ENCODE data around the gene TRIM15. TPM values are rescaled to one million over a fixed set of nuclear protein-coding genes. Genes with fewer than 3 reads are reported as not detected.

The TRIM15 gene
- total RNA-seq, 3 donors from 2014 or later (not counting 1 experiment from before 2014, with no cell fraction given) = not detected

GRCh38 chr6:30172681-30173080 is 9.3 kb downstream of the TRIM15 start:
- H3K27ac Mint-ChIP-seq = no peak overlapping the region
- no peak for ATAC-seq
- peaks cover 44 to 78% of the 10 kb centered on the region in 2 donors for H3K27me3 Mint-ChIP-seq (ENCODE audit: low read depth in 2 of 2)
- intact Hi-C loops (cut with micrococcal nuclease) = no loop called here
- 93% methylated on average over 4 of the region's 4 CpGs for WGBS (ENCODE audit: insufficient coverage)
- no peaks in the 10 kb centered on the region for H3K9me3 Mint-ChIP-seq
- Histone ChIP-seq H3K4me3 (ENCODE audit: low read length) (no peak overlapping the region), H3K4me1 (ENCODE audit: control insufficient read depth, insufficient read depth, low read length) (peaks cover 11% of the 10 kb centered on the region), H3K9me3 (ENCODE audit: control insufficient read depth, insufficient read depth, low read length) (no peaks in the 10 kb centered on the region), H3K36me3 (ENCODE audit: control insufficient read depth, insufficient read depth, low read length) (no peaks in the 10 kb centered on the region), H3K27me3 (ENCODE audit: control insufficient read depth, insufficient read depth, low read length) (peaks cover 28% of the 10 kb centered on the region), H3K27ac (ENCODE audit: low read length) (no peak overlapping the region)
- no peak for TF ChIP-seq CTCF (IDR thresholded peaks at IDR 0.05)
- peaks cover 0 to 6% of the 10 kb centered on the region in 2 donors for H3K4me1 Mint-ChIP-seq
- no peak overlapping the region for H3K4me3 Mint-ChIP-seq
- no peak for DNase-seq
- H3K36me3 Mint-ChIP-seq = no peaks in the 10 kb centered on the region

- ATAC-seq (no peak), DNase-seq (no peak)
- Histone ChIP-seq H3K27me3 (ENCODE audit: control insufficient read depth, insufficient read depth, low read length) (peaks cover 27% of the 10 kb centered on the region), H3K4me1 (ENCODE audit: control insufficient read depth, insufficient read depth, low read length) (peaks cover 11% of the 10 kb centered on the region), H3K27ac (ENCODE audit: low read length) (no peak overlapping the region), H3K4me3 (ENCODE audit: low read length) (no peak overlapping the region), H3K9me3 (ENCODE audit: control insufficient read depth, insufficient read depth, low read length) (no peaks in the 10 kb centered on the region), H3K36me3 (ENCODE audit: control insufficient read depth, insufficient read depth, low read length) (no peaks in the 10 kb centered on the region)
- no peak overlapping the region for H3K27ac Mint-ChIP-seq
- H3K36me3 Mint-ChIP-seq = peaks cover 11% of the 10 kb centered on the region
- peaks cover 0 to 6% of the 10 kb centered on the region in 2 donors for H3K4me1 Mint-ChIP-seq
- peaks cover 40 to 68% of the 10 kb centered on the region in 2 donors for H3K27me3 Mint-ChIP-seq (ENCODE audit: low read depth in 2 of 2)
- no peak for TF ChIP-seq CTCF (IDR thresholded peaks at IDR 0.05)
- WGBS (ENCODE audit: insufficient coverage) = 100% methylated on average over 1 of the region's 2 CpGs
- no peak overlapping the region for H3K4me3 Mint-ChIP-seq
- intact Hi-C loops (cut with micrococcal nuclease) = no loop called here
- peaks cover 2% of the 10 kb centered on the region in 2 donors for H3K9me3 Mint-ChIP-seq
These were observed 12.4 kb downstream of the TRIM15 start for GRCh38 chr6:30175765-30176164.

GRCh38 chr6:30178837-30179236 is 15.5 kb downstream of the TRIM15 start:
- H3K27me3 ChIP-seq (ENCODE audit: control insufficient read depth, insufficient read depth, low read length) = peaks cover 12% of the 10 kb centered on the region
- H3K27ac Mint-ChIP-seq = no peak overlapping the region
- ATAC-seq = no peak

More at GRCh38 chr6:30178837-30179236, 15.5 kb downstream of the TRIM15 start:
- H3K36me3 Mint-ChIP-seq = peaks cover 11% of the 10 kb centered on the region
- intact Hi-C loops (cut with micrococcal nuclease) = no loop called here
- H3K4me3 ChIP-seq (ENCODE audit: low read length) = no peak overlapping the region
- TF ChIP-seq CTCF (IDR thresholded peaks at IDR 0.05) = no peak
- H3K4me1 Mint-ChIP-seq = no peaks in the 10 kb centered on the region
- peaks cover 2% of the 10 kb centered on the region in 2 donors for H3K9me3 Mint-ChIP-seq
- DNase-seq = no peak
- H3K9me3 ChIP-seq (ENCODE audit: control insufficient read depth, insufficient read depth, low read length) = no peaks in the 10 kb centered on the region
- H3K36me3 ChIP-seq (ENCODE audit: control insufficient read depth, insufficient read depth, low read length) = no peaks in the 10 kb centered on the region
- H3K27ac ChIP-seq (ENCODE audit: low read length) = no peak overlapping the region
- H3K4me3 Mint-ChIP-seq = no peak overlapping the region
- 90% methylated on average over 1 of the region's 1 CpG for WGBS (ENCODE audit: insufficient coverage)
- no peaks in the 10 kb centered on the region for H3K4me1 ChIP-seq (ENCODE audit: control insufficient read depth, insufficient read depth, low read length)
- H3K27me3 Mint-ChIP-seq (ENCODE audit: low read depth in 2 of 2) = peaks cover 24 to 51% of the 10 kb centered on the region in 2 donors

Data from natural killer cell (primary cell).